K562 (cell line): ENCODE data around the gene NDUFB3. TPM values are rescaled to one million over a fixed set of nuclear protein-coding genes. Genes with fewer than 3 reads are reported as not detected.

Experiments
- ATF7 ChIP-seq: fragments of 450-650 bp; IDR thresholded peaks from 2 replicates; pipeline ENCODE4 v1.7.1; 2014; ENCODE audit warnings: mild to moderate bottlenecking, moderate library complexity
- CHD4 ChIP-seq: fragments of 200-600 bp; sonication (generic); IDR thresholded peaks from 3 replicates; pipeline ENCODE4 v1.6.1; 2012; ENCODE audit warnings: low read depth, mild to moderate bottlenecking, mixed read lengths, low read length, inconsistent platforms; ENCODE audit not compliant: insufficient read depth, insufficient replicate concordance, poor library complexity, severe bottlenecking
- ELF2 ChIP-seq: fragments of 250-450 bp; sonication (Bioruptor Pico); IDR thresholded peaks from 2 replicates; pipeline ENCODE4 v1.5.0; 2021; ENCODE audit warnings: mild to moderate bottlenecking
- ETV6 ChIP-seq, 3 experiments: fragments of 150-350 bp in 1 of 3; sonication (generic) in 1 of 3; formaldehyde crosslinking in 1 of 3; IDR thresholded peaks; 2 replicates each; pipeline versions ENCODE4 v1.6.1 to v1.8.0; 2014 to 2022; ENCODE audit warnings: borderline replicate concordance in 2 of 3, low read depth in 2 of 3, antibody characterized with exemption in 1 of 3, low read length in 1 of 3, mild to moderate bottlenecking in 1 of 3, missing genetic modification reagents in 1 of 3
- FOXK2 ChIP-seq, 2 experiments: fragments of 450-650 bp; IDR thresholded peaks in 1 of 2; conservative IDR thresholded peaks in 1 of 2; 2 replicates each; pipeline ENCODE4 v1.6.1; 2016; ENCODE audit warnings: low read depth in 2 of 2, mild to moderate bottlenecking in 1 of 2
- HMGN3 ChIP-seq: IDR thresholded peaks from 2 replicates; pipeline ENCODE4 v1.6.1; 2011; ENCODE audit warnings: borderline replicate concordance, low read depth, mild to moderate bottlenecking, mixed read lengths, low read length; ENCODE audit not compliant: insufficient read length; ENCODE audit errors: extremely low read depth
- HSF4 ChIP-seq: fragments of 250-450 bp; sonication (Bioruptor Pico); IDR thresholded peaks from 2 replicates; pipeline ENCODE4 v2.1.2; 2022; ENCODE audit warnings: mild to moderate bottlenecking, moderate library complexity, borderline replicate concordance
- KDM4B ChIP-seq, 2 experiments: fragments of 450-650 bp in 1 of 2; sonication (generic) in 1 of 2; IDR thresholded peaks; 2 replicates each; pipeline ENCODE4 v1.6.1; 2016 to 2017; ENCODE audit warnings: borderline replicate concordance in 2 of 2, antibody characterized with exemption in 1 of 2, low read depth in 1 of 2, mild to moderate bottlenecking in 1 of 2
- MAZ ChIP-seq, 2 experiments: fragments of 450-650 bp in 1 of 2; sonication (generic) in 1 of 2; formaldehyde crosslinking; IDR thresholded peaks in 1 of 2; conservative IDR thresholded peaks in 1 of 2; 2 replicates each; pipeline versions ENCODE4 v1.4.0 to v1.5.0; 2020; ENCODE audit warnings: mild to moderate bottlenecking in 1 of 2, missing genetic modification reagents in 1 of 2
- NRF1 ChIP-seq, 2 experiments: fragments of 450-650 bp; IDR thresholded peaks in 1 of 2; conservative IDR thresholded peaks in 1 of 2; 2 replicates each; pipeline ENCODE4 v1.6.1; 2014; ENCODE audit warnings: mild to moderate bottlenecking in 2 of 2
- RNF2 ChIP-seq: sonication (generic); IDR thresholded peaks from 2 replicates; pipeline ENCODE4 v1.6.1; 2016
- SMARCB1 ChIP-seq: IDR thresholded peaks from 2 replicates; pipeline ENCODE4 v1.6.1; 2011; ENCODE audit warnings: improper control_type of control experiment, low read depth; ENCODE audit not compliant: insufficient read length
- SMARCE1 ChIP-seq: fragments of 450-650 bp; IDR thresholded peaks from 2 replicates; pipeline ENCODE4 v1.7.1; 2016; ENCODE audit warnings: mild to moderate bottlenecking
- TEAD2 ChIP-seq: fragments of 450-650 bp; IDR thresholded peaks from 2 replicates; pipeline ENCODE4 v1.6.1; 2016; ENCODE audit warnings: missing genetic modification characterization, control low read depth, missing compliant biosample characterization
- ZNF175 ChIP-seq: fragments of 200-800 bp; sonication (Bioruptor generic); IDR thresholded peaks from 2 replicates; pipeline ENCODE4 v1.6.1; 2016; ENCODE audit warnings: low read depth, mild to moderate bottlenecking, missing genetic modification characterization, missing compliant biosample characterization
- ZNF212 ChIP-seq: fragments of 450-650 bp; formaldehyde crosslinking; IDR thresholded peaks from 2 replicates; pipeline ENCODE4 v1.4.0; 2020; ENCODE audit warnings: mild to moderate bottlenecking
- ZNF224 ChIP-seq: sonication (generic); formaldehyde crosslinking; IDR thresholded peaks from 2 replicates; pipeline ENCODE4 v1.8.0; 2022; ENCODE audit warnings: mild to moderate bottlenecking, missing genetic modification reagents
- ZNF707 ChIP-seq: fragments of 250-450 bp; sonication (Bioruptor Pico); conservative IDR thresholded peaks from 2 replicates; pipeline ENCODE4 v1.8.0; 2022; ENCODE audit warnings: inconsistent platforms, mild to moderate bottlenecking, moderate library complexity
- ZNF780A ChIP-seq: fragments of 250-450 bp; sonication (Bioruptor Pico); IDR thresholded peaks from 2 replicates; pipeline ENCODE4 v1.5.0; 2021; ENCODE audit warnings: mild to moderate bottlenecking
- polyA plus RNA-seq, 8 experiments: library from polyadenylated mRNA; depleted of rRNA in 4 of 8; stranded (reverse) in 5 of 8; unstranded in 3 of 8; fragments of >200 nt; fragmentation: Nextera tagmentation in 2 of 8; fragmentation: Illumina TruSeq in 1 of 8; extraction: Ambion mirVana in 2 of 8; extraction: Trizol in 1 of 8; gene quantifications; 2 replicates each; pipeline versions ENCODE4 v1.2.1 to v1.2.3, GENCODE V29; 2011 to 2014; ENCODE audit warnings: inconsistent platforms in 1 of 8, missing spikeins in 1 of 8
- total RNA-seq, 7 experiments: library from RNA; depleted of rRNA in 6 of 7; stranded (reverse); fragments of >200 nt in 6 of 7; fragmentation: Illumina TruSeq in 2 of 7; extraction: Trizol in 2 of 7; gene quantifications; 2 replicates each; pipeline versions ENCODE4 v1.2.1 to v1.2.3, GENCODE V29; 2011 to 2021; ENCODE audit warnings: low replicate concordance in 1 of 7
- TF ChIP-seq, protein P1 (sequence below), 2 experiments: fragments of 150-350 bp in 1 of 2; IDR thresholded peaks; 2 replicates each; pipeline ENCODE4 v1.6.1; 2012 to 2016; ENCODE audit warnings: low read depth in 2 of 2, low read length in 2 of 2, mild to moderate bottlenecking in 1 of 2, moderate library complexity in 1 of 2
- TF ChIP-seq, protein P2 (sequence below): fragments of 450-650 bp; formaldehyde crosslinking; IDR thresholded peaks from 2 replicates; pipeline ENCODE4 v1.4.0; 2020; ENCODE audit warnings: mild to moderate bottlenecking, moderate library complexity

The NDUFB3 gene
- total and polyA plus RNA-seq, 9 of the 15 experiments (the other 6 are each of a cell fraction or from before 2014, with no cell fraction given): 126 to 786 (median 156) TPM

DNA sequence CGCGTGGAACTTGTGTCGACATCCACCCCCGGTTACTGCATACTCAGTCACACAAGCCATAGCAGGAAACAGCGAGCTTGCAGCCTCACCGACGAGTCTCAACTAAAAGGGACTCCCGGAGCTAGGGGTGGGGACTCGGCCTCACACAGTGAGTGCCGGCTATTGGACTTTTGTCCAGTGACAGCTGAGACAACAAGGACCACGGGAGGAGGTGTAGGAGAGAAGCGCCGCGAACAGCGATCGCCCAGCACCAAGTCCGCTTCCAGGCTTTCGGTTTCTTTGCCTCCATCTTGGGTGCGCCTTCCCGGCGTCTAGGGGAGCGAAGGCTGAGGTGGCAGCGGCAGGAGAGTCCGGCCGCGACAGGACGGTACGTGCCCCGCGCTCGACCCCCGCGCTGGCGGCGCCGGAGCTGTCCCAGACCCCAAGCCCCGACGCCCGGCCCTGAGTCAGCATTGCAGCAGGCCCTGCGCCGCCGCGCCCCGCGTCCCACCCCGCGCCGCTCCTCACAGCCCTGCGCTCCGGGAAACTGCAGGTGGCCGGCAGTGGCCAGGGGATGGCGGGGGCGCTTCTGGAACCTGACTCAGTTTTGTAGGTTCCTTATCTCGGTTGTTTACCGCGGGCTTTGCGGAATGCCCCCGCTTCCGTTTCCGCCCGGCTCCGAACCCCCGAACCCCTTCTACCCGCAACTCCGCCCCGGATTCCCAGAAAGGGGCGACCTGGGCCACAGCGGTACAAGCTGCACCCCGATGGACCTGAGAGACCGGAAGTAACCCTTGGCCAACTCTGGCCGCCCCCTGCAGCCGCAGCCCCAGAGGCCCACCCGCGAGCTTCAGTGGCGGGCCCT is 44.5 kb downstream of the NDUFB3 start, which contains the start of gene CFLAR (continued):
- TF ChIP-seq, protein P1, sequence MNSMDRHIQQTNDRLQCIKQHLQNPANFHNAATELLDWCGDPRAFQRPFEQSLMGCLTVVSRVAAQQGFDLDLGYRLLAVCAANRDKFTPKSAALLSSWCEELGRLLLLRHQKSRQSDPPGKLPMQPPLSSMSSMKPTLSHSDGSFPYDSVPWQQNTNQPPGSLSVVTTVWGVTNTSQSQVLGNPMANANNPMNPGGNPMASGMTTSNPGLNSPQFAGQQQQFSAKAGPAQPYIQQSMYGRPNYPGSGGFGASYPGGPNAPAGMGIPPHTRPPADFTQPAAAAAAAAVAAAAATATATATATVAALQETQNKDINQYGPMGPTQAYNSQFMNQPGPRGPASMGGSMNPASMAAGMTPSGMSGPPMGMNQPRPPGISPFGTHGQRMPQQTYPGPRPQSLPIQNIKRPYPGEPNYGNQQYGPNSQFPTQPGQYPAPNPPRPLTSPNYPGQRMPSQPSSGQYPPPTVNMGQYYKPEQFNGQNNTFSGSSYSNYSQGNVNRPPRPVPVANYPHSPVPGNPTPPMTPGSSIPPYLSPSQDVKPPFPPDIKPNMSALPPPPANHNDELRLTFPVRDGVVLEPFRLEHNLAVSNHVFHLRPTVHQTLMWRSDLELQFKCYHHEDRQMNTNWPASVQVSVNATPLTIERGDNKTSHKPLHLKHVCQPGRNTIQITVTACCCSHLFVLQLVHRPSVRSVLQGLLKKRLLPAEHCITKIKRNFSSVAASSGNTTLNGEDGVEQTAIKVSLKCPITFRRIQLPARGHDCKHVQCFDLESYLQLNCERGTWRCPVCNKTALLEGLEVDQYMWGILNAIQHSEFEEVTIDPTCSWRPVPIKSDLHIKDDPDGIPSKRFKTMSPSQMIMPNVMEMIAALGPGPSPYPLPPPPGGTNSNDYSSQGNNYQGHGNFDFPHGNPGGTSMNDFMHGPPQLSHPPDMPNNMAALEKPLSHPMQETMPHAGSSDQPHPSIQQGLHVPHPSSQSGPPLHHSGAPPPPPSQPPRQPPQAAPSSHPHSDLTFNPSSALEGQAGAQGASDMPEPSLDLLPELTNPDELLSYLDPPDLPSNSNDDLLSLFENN (IDR thresholded peaks at IDR 0.05; ENCODE audit: low read depth in 2 of 2, low read length in 2 of 2): peak in 1 of 2 experiments; percentile 58; a peak in 1 of 4 replicates
- TF ChIP-seq ETV6 (IDR thresholded peaks at IDR 0.05; ENCODE audit: borderline replicate concordance in 1 of 2, low read depth in 2 of 2, low read length in 1 of 2) (peak in 1 of 2 experiments; percentile 55; a peak in 1 of 4 replicates), ETV6 (CRISPR knock-in tag; IDR thresholded peaks at IDR 0.05; ENCODE audit: borderline replicate concordance) (no peak; the same call in 1 of the 2 replicates), ZNF780A (CRISPR knock-in tag) (no peak), ZNF224 (no peak), SMARCB1 (no peak), NRF1 (conservative IDR thresholded peaks at IDR 0.05 in 1 of 2, IDR thresholded peaks at IDR 0.05 in 1 of 2) (peak; percentile 63 to 69; a peak in 3 of 4 replicates), RNF2 (peak; percentile 90; the same call in 1 of the 2 replicates), HMGN3 (peak; percentile 86), ZNF175 (CRISPR knock-in tag) (peak; percentile 24; the same call in 1 of the 2 replicates), ELF2 (CRISPR knock-in tag) (peak; percentile 58; the same call in 1 of the 2 replicates), KDM4B (IDR thresholded peaks at IDR 0.05; ENCODE audit: borderline replicate concordance in 2 of 2, low read depth in 1 of 2) (peak in 1 of 2 experiments; percentile 38; a peak in 1 of 4 replicates), ATF7 (peak; percentile 21; the same call in 1 of the 2 replicates), HSF4 (CRISPR knock-in tag) (no peak), FOXK2 (conservative IDR thresholded peaks at IDR 0.05 in 1 of 2, IDR thresholded peaks at IDR 0.05 in 1 of 2; ENCODE audit: low read depth in 2 of 2) (peak in 1 of 2 experiments; percentile 45; a peak in 1 of 4 replicates), TEAD2 (no peak), CHD4 (no peak), ZNF212 (CRISPR knock-in tag) (no peak), MAZ (CRISPR knock-in tag; conservative IDR thresholded peaks at IDR 0.05 in 1 of 2, IDR thresholded peaks at IDR 0.05 in 1 of 2) (peak; percentile 69 to 70), ZNF707 (CRISPR knock-in tag) (no peak), SMARCE1 (0 out of 2 replicates have a peak, but pooled peaks have one; percentile 27)
- TF ChIP-seq, protein P2, sequence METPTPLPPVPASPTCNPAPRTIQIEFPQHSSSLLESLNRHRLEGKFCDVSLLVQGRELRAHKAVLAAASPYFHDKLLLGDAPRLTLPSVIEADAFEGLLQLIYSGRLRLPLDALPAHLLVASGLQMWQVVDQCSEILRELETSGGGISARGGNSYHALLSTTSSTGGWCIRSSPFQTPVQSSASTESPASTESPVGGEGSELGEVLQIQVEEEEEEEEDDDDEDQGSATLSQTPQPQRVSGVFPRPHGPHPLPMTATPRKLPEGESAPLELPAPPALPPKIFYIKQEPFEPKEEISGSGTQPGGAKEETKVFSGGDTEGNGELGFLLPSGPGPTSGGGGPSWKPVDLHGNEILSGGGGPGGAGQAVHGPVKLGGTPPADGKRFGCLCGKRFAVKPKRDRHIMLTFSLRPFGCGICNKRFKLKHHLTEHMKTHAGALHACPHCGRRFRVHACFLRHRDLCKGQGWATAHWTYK (CRISPR knock-in tag): 0 out of 2 replicates have a peak, but pooled peaks have one; percentile 16
